ENCODE data around the gene WFDC13. TPM values are rescaled to one million over a fixed set of nuclear protein-coding genes. Genes with fewer than 3 reads are reported as not detected.

The WFDC13 gene
- total and polyA plus RNA-seq, 2 of the 8 experiments (the other 6 are each of a cell fraction or from before 2014, with no cell fraction given), result not detected

DNA sequence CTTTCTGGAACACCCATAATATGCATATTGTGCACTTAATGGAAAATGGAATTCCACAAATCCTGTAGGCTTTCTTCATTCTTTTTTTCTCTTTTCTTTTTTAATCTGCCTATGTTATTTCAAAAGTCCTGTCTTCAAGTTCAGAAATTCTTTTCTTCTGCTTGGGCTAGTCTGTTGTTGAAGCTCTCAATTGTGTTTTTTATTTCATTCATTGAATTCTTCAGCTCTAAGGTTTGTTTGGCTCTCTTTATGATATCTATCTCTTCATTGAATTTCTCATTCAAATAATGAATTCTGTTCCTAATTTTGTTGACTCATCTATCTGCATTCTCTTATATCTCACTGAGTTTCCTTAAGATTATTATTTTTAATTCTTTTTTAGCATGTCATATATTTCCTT, 30.4 kb downstream of the WFDC13 start:
- Histone ChIP-seq H3K4ac (replicated peaks; ENCODE audit: insufficient read length, low read depth, low read length) (no peak overlapping the region), H2BK15ac (ENCODE audit: low read length) (no peak overlapping the region), H3K27me3 (replicated peaks in 1 of 4; ENCODE audit: control insufficient read depth in 3 of 4, extremely low read depth in 1 of 4, insufficient read depth in 3 of 4, low read length in 3 of 4) (no peaks in the 10 kb centered on the region), H2BK12ac (ENCODE audit: low read depth, low read length) (no peak overlapping the region), H3K23ac (ENCODE audit: insufficient read length) (no peak overlapping the region), H3K79me1 (ENCODE audit: low read depth, low read length) (no peaks in the 10 kb centered on the region), H4K20me1 (replicated peaks in 1 of 2; ENCODE audit: control insufficient read depth in 1 of 2, insufficient read depth in 2 of 2, low read length in 2 of 2) (no peaks in the 10 kb centered on the region), H3K79me2 (ENCODE audit: control insufficient read depth in 1 of 2, insufficient read depth in 2 of 2, low read length in 2 of 2) (no peaks in the 10 kb centered on the region), H3K23me2 (ENCODE audit: low read depth, low read length) (no peaks in the 10 kb centered on the region), H4K8ac (ENCODE audit: extremely low read depth, insufficient read depth, low read length) (no peak overlapping the region), H2AK5ac (ENCODE audit: low read depth, low read length) (no peak overlapping the region), H3K9ac (replicated peaks in 1 of 4; ENCODE audit: extremely low read depth in 1 of 4, low read depth in 3 of 4, low read length in 3 of 4) (no peak overlapping the region), H2AFZ (ENCODE audit: low read length) (no peak overlapping the region), H4K5ac (ENCODE audit: insufficient read length, low read depth, low read length) (no peak overlapping the region), H3K18ac (ENCODE audit: extremely low read depth, low read length) (no peak overlapping the region), H2BK5ac (ENCODE audit: low read depth, low read length) (no peak overlapping the region), H2BK20ac (ENCODE audit: low read length) (no peak overlapping the region), H3K56ac (replicated peaks; ENCODE audit: insufficient read length, low read depth, low read length) (no peak overlapping the region), H3K4me3 (ENCODE audit: extremely low read depth in 1 of 4, insufficient read depth in 2 of 4, low read depth in 3 of 4, low read length in 4 of 4) (no peak overlapping the region), H3K27ac (ENCODE audit: low read depth, low read length) (no peak overlapping the region), H2BK120ac (replicated peaks; ENCODE audit: low read depth, low read length) (no peak overlapping the region), H3K36me3 (ENCODE audit: control insufficient read depth in 2 of 4, insufficient read depth in 4 of 4, low read length in 3 of 4) (peaks cover 0 to 3% (median 0%) of the 10 kb centered on the region in 4 experiments; a peak in 1 of 8 replicates), H3K9me3 (ENCODE audit: insufficient read depth in 2 of 2, low read depth in 1 of 2, low read length in 1 of 2) (peaks cover 9 to 11% of the 10 kb centered on the region in 2 experiments; a peak in 3 of 4 replicates), H4K91ac (replicated peaks; ENCODE audit: insufficient read length, low read length) (no peak overlapping the region), H3K4me2 (ENCODE audit: insufficient read depth in 1 of 2, low read depth in 2 of 2, low read length in 2 of 2) (no peak overlapping the region), H3K4me1 (replicated peaks in 1 of 4; ENCODE audit: control insufficient read depth in 3 of 4, insufficient read depth in 4 of 4, low read length in 3 of 4) (no peaks in the 10 kb centered on the region), H3K14ac (ENCODE audit: insufficient read length) (no peak overlapping the region)
- ChIA-PET CTCF (ENCODE audit: partially characterized antibody) (interaction anchor here (0.8 to 0.9 kb wide), 2 partner anchors 24 to 39 kb away, joined by 4 read pairs; no protein-coding TSS in a partner anchor), POLR2A (ENCODE audit: partially characterized antibody) (no interaction called here)
- FAIRE-seq, result peak; percentile 28
- no peak for DNase-seq (ENCODE audit: low read depth in 1 of 2, low spot score in 2 of 2)
- no peak for TF ChIP-seq JUND (IDR thresholded peaks at IDR 0.05; ENCODE audit: low read length)
- no peak for TF ChIP-seq CREB1 (IDR thresholded peaks at IDR 0.05)

All from H1 (cell line).